Measurements from ENCODE around the gene AKT1.

- no peak for TF ChIP-seq CTCF (IDR thresholded peaks at IDR 0.05)
- no peak for TF ChIP-seq POLR2A (IDR thresholded peaks at IDR 0.05)
Measured at GRCh38 chr14:104734051-104734587, 61.4 kb downstream of the AKT1 start.
